H1 (cell line): ENCODE results near the gene HEXIM1. TPM values are rescaled to one million over a fixed set of nuclear protein-coding genes. Genes with fewer than 3 reads are reported as not detected.

ENCODE experiments used
- CTCF ChIA-PET: fragments of 300-600 bp; sonication (Branson Sonifier 250); formaldehyde crosslinking; loops from one replicate; lab custom pipeline; 2021; ENCODE audit not compliant: partially characterized antibody; lab: Charles Lee
- POLR2A ChIA-PET: fragments of 300-600 bp; sonication (Branson Sonifier 250); formaldehyde crosslinking; loops from one replicate; lab custom pipeline; 2021; ENCODE audit warnings: inconsistent platforms; ENCODE audit not compliant: partially characterized antibody; lab: Charles Lee
- DNase-seq, 2 experiments: peaks; one replicate each; pipeline versions ENCODE4 v3.0.0 to v3.0.0-alpha.2; 2010 to 2022; ENCODE audit warnings: low spot score in 2 of 2, low read depth in 1 of 2, mixed read lengths in 1 of 2
- FAIRE-seq: peaks from 2 replicates; lab custom pipeline; 2011; peaks lifted over from hg19 to GRCh38; lab: Jason Lieb, UNC
- H2AFZ ChIP-seq: 2 replicates; pipeline ENCODE4 v1.8.1; 2012; ENCODE audit warnings: low read length, inconsistent platforms
- H2AK5ac ChIP-seq: 2 replicates; pipeline ENCODE4 v1.6.1; 2013; ENCODE audit warnings: low read depth, low read length
- H2BK120ac ChIP-seq: replicated peaks from 2 replicates; pipeline ENCODE3; 2013; ENCODE audit warnings: low read depth, low read length, inconsistent platforms
- H2BK12ac ChIP-seq: 2 replicates; pipeline ENCODE4 v1.6.1; 2013; ENCODE audit warnings: low read depth, low read length
- H2BK15ac ChIP-seq: 2 replicates; pipeline ENCODE4 v1.6.1; 2013; ENCODE audit warnings: low read length
- H2BK20ac ChIP-seq: 2 replicates; pipeline ENCODE4 v1.6.1; 2013; ENCODE audit warnings: low read length
- H2BK5ac ChIP-seq: 2 replicates; pipeline ENCODE4 v1.6.1; 2013; ENCODE audit warnings: low read depth, low read length
- H3K14ac ChIP-seq: 2 replicates; pipeline ENCODE4 v1.6.1; 2013; ENCODE audit warnings: inconsistent platforms; ENCODE audit not compliant: insufficient read length
- H3K18ac ChIP-seq: 2 replicates; pipeline ENCODE4 v1.6.1; 2013; ENCODE audit warnings: low read length; ENCODE audit errors: extremely low read depth
- H3K23ac ChIP-seq: 2 replicates; pipeline ENCODE4 v1.6.1; 2013; ENCODE audit warnings: inconsistent platforms; ENCODE audit not compliant: insufficient read length
- H3K23me2 ChIP-seq: 2 replicates; pipeline ENCODE4 v1.6.1; 2013; ENCODE audit warnings: low read depth, low read length
- H3K27ac ChIP-seq: 2 replicates; pipeline ENCODE4 v1.6.1; 2011; ENCODE audit warnings: low read depth, low read length, inconsistent platforms
- H3K27me3 ChIP-seq, 4 experiments: replicated peaks in 1 of 4; 1 replicate in 1 of 4; 2 replicates in 3 of 4; pipeline versions ENCODE4 v1.6.1 to v1.8.1; 2011 to 2013; ENCODE audit warnings: low read length in 3 of 4, mild to moderate bottlenecking in 3 of 4, inconsistent platforms in 2 of 4, mixed read lengths in 2 of 4, moderate library complexity in 1 of 4; ENCODE audit not compliant: control insufficient read depth in 3 of 4, insufficient read depth in 3 of 4; ENCODE audit errors: extremely low read depth in 1 of 4
- H3K36me3 ChIP-seq, 4 experiments: 2 replicates each; pipeline versions ENCODE4 v1.6.1 to v1.8.1; 2011 to 2013; ENCODE audit warnings: mild to moderate bottlenecking in 4 of 4, low read length in 3 of 4, moderate library complexity in 2 of 4, control low read depth in 1 of 4, inconsistent platforms in 1 of 4; ENCODE audit not compliant: insufficient read depth in 4 of 4, control insufficient read depth in 2 of 4
- H3K4ac ChIP-seq: replicated peaks from 2 replicates; pipeline ENCODE3; 2013; ENCODE audit warnings: low read length, low read depth, mixed read lengths, inconsistent platforms; ENCODE audit not compliant: insufficient read length
- H3K4me1 ChIP-seq, 4 experiments: replicated peaks in 1 of 4; 1 replicate in 1 of 4; 2 replicates in 3 of 4; pipeline versions ENCODE4 v1.6.1 to v1.8.1; 2011 to 2013; ENCODE audit warnings: low read length in 3 of 4, inconsistent platforms in 2 of 4, mixed read lengths in 1 of 4; ENCODE audit not compliant: insufficient read depth in 4 of 4, control insufficient read depth in 3 of 4
- H3K4me2 ChIP-seq, 2 experiments: 2 replicates each; pipeline versions ENCODE4 v1.6.1 to v1.8.1; 2011 to 2013; ENCODE audit warnings: low read depth in 2 of 2, low read length in 2 of 2, control low read depth in 1 of 2, inconsistent platforms in 1 of 2, mild to moderate bottlenecking in 1 of 2; ENCODE audit not compliant: insufficient read depth in 1 of 2
- H3K4me3 ChIP-seq, 4 experiments: fragments of 200-600, 300-600 bp in 1 of 4; sonication (generic), shearing (Covaris generic), sonication (Bioruptor Twin) in 1 of 4; 2 replicates each; pipeline versions ENCODE4 v1.5.1 to v1.8.1; 2011 to 2016; ENCODE audit warnings: low read length in 4 of 4, low read depth in 3 of 4, control low read depth in 2 of 4, inconsistent platforms in 2 of 4, mild to moderate bottlenecking in 2 of 4, mixed read lengths in 1 of 4, moderate library complexity in 1 of 4; ENCODE audit not compliant: insufficient read depth in 2 of 4; ENCODE audit errors: extremely low read depth in 1 of 4
- H3K56ac ChIP-seq: replicated peaks from 2 replicates; pipeline ENCODE3; 2013; ENCODE audit warnings: low read depth, mild to moderate bottlenecking, mixed read lengths, low read length, inconsistent platforms; ENCODE audit not compliant: insufficient read length
- H3K79me1 ChIP-seq: 2 replicates; pipeline ENCODE4 v1.6.1; 2013; ENCODE audit warnings: low read depth, low read length, control low read depth
- H3K79me2 ChIP-seq, 2 experiments: 2 replicates each; pipeline versions ENCODE4 v1.6.1 to v1.8.1; 2012 to 2013; ENCODE audit warnings: low read length in 2 of 2, mild to moderate bottlenecking in 2 of 2, inconsistent platforms in 1 of 2; ENCODE audit not compliant: insufficient read depth in 2 of 2, control insufficient read depth in 1 of 2
- H3K9ac ChIP-seq, 4 experiments: replicated peaks in 1 of 4; 1 replicate in 1 of 4; 2 replicates in 3 of 4; pipeline versions ENCODE4 v1.6.1 to v1.8.1; 2011 to 2013; ENCODE audit warnings: low read depth in 3 of 4, low read length in 3 of 4, control low read depth in 2 of 4, mild to moderate bottlenecking in 2 of 4, moderate library complexity in 2 of 4, inconsistent platforms in 1 of 4; ENCODE audit errors: extremely low read depth in 1 of 4
- H3K9me3 ChIP-seq, 2 experiments: 2 replicates each; pipeline versions ENCODE4 v1.6.1 to v1.8.1; 2012 to 2013; ENCODE audit warnings: mild to moderate bottlenecking in 2 of 2, moderate library complexity in 2 of 2, control low read depth in 1 of 2, inconsistent platforms in 1 of 2, low read depth in 1 of 2, low read length in 1 of 2, mixed read lengths in 1 of 2; ENCODE audit not compliant: insufficient read depth in 2 of 2
- H4K20me1 ChIP-seq, 2 experiments: replicated peaks in 1 of 2; 2 replicates each; pipeline versions ENCODE3 to v1.8.1; 2011 to 2013; ENCODE audit warnings: inconsistent platforms in 2 of 2, low read length in 2 of 2, mild to moderate bottlenecking in 1 of 2; ENCODE audit not compliant: insufficient read depth in 2 of 2, control insufficient read depth in 1 of 2
- H4K5ac ChIP-seq: 2 replicates; pipeline ENCODE4 v1.6.1; 2013; ENCODE audit warnings: low read length, low read depth, mixed read lengths, inconsistent platforms; ENCODE audit not compliant: insufficient read length
- H4K8ac ChIP-seq: 2 replicates; pipeline ENCODE4 v1.8.0; 2013; ENCODE audit warnings: mild to moderate bottlenecking, moderate library complexity, low read length, inconsistent platforms; ENCODE audit not compliant: insufficient read depth; ENCODE audit errors: extremely low read depth
- H4K91ac ChIP-seq: replicated peaks from 2 replicates; pipeline ENCODE3; 2013; ENCODE audit warnings: low read length, mixed read lengths, inconsistent platforms; ENCODE audit not compliant: insufficient read length
- CBX8 ChIP-seq: fragments of 300-800, 300-1000 bp; sonication (generic); IDR thresholded peaks from 2 replicates; pipeline ENCODE4 v1.7.1; 2016; ENCODE audit warnings: low read depth, low read length, borderline replicate concordance
- WGBS, 2 experiments: shearing (Covaris generic) in 1 of 2; methylation state at CpG; one replicate each; pipeline versions ENCODE4 v1.1.6 to v1.1.7; 2013 to 2015; ENCODE audit warnings: low lambda C conversion rate in 2 of 2, mixed read lengths in 2 of 2, inconsistent platforms in 1 of 2, low coverage in 1 of 2, missing lambda C conversion rate in 1 of 2; ENCODE audit not compliant: insufficient replicate concordance in 2 of 2, insufficient coverage in 1 of 2, insufficient read length in 1 of 2; ENCODE audit errors: extremely low coverage in 1 of 2, missing lambda C conversion rate in 1 of 2; 5-methylcytosine and 5-hydroxymethylcytosine counted together
- polyA plus RNA-seq, 7 experiments: library from polyadenylated mRNA; depleted of rRNA in 3 of 7; stranded (reverse) in 5 of 7; unstranded in 2 of 7; fragments of >200 nt in 5 of 7; fragments of 200-250 nt in 2 of 7; gene quantifications; 1 replicate in 5 of 7; 2 replicates in 1 of 7; 4 replicates in 1 of 7; pipeline versions ENCODE4 v1.2.1 to v1.2.3, GENCODE V29; 2011 to 2013; ENCODE audit warnings: missing spikeins in 2 of 7, mixed read lengths in 2 of 7
- total RNA-seq: library from RNA; stranded (reverse); fragmentation: NEBNext Ultra II Directional; extraction: Animal tissue kit (Norgen Biotek cat#: 25700); gene quantifications from 2 replicates; pipeline ENCODE4 v1.2.1, GENCODE V29; 2021

Gene HEXIM1
- total and polyA plus RNA-seq, 2 of the 8 experiments (the other 6 are each of a cell fraction or from before 2014, with no cell fraction given) = 9.1 to 38.3 TPM

DNA sequence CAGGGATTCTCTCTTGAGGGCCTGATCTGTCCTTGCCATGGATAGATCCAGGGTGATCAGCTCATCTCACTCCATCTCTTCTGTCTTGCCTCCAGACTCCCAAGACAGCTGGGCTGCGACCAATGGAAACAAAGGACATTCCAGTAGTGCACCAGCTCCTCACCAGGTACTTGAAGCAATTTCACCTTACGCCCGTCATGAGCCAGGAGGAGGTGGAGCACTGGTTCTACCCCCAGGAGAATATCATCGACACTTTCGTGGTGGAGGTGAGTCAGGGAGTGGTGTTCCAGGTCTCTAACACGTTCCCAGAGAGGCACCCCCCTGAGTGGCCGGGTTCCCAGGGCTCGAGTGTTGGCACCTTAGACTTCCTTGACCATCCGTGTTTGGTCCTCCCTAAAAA lies 45.4 kb upstream of the HEXIM1 start:
- CTCF ChIA-PET = interaction anchor here (1.0 to 8.1 kb wide), 4 partner anchors 16 to 182 kb away, joined by 3 to 50 read pairs (median 3); partner anchors contain the start of gene ACBD4
- no peak for FAIRE-seq

More for the DNA sequence above, 45.4 kb upstream of the HEXIM1 start:
- no peak overlapping the region for H2BK15ac ChIP-seq
- no peak overlapping the region for H3K4me3 ChIP-seq
- no peaks in the 10 kb centered on the region for H3K9me3 ChIP-seq
- no peak overlapping the region for H3K4ac ChIP-seq
- H3K27ac ChIP-seq = no peak overlapping the region
- no peak overlapping the region for H3K23ac ChIP-seq
- no peaks in the 10 kb centered on the region; a peak in 1 of 7 replicates for H3K4me1 ChIP-seq
- WGBS, 2 experiments = 91% methylated on average over 9 of the region's 9 CpGs; no CpG with 5 or more reads in 1 of the 2 experiments
- H2BK120ac ChIP-seq = no peak overlapping the region
- no peak overlapping the region for H2BK12ac ChIP-seq
- DNase-seq = no peak
- no peaks in the 10 kb centered on the region; the same call in 1 of the 2 replicates for H3K79me1 ChIP-seq
- no peak overlapping the region for H4K8ac ChIP-seq
- H4K91ac ChIP-seq = no peak overlapping the region
- no peaks in the 10 kb centered on the region for H3K79me2 ChIP-seq
- peaks cover 3 to 8% of the 10 kb centered on the region in 2 experiments for H4K20me1 ChIP-seq
- POLR2A ChIA-PET = interaction anchor here (1.0 to 1.7 kb wide), 3 partner anchors 9 to 46 kb away, joined by 3 to 6 read pairs (median 3); partner anchors contain the start of gene HEXIM1
- H2BK5ac ChIP-seq = no peak overlapping the region
- peaks cover 43 to 72% (median 63%) of the 10 kb centered on the region in 4 experiments for H3K36me3 ChIP-seq
- H3K14ac ChIP-seq = no peak overlapping the region
- no peak overlapping the region for H3K18ac ChIP-seq
- no peak for TF ChIP-seq CBX8
- no peak overlapping the region for H2AFZ ChIP-seq
- no peaks in the 10 kb centered on the region for H3K23me2 ChIP-seq
- H3K9ac ChIP-seq = no peak overlapping the region
- no peak overlapping the region for H4K5ac ChIP-seq
- no peak overlapping the region for H3K56ac ChIP-seq
- no peak overlapping the region for H2AK5ac ChIP-seq
- no peaks in the 10 kb centered on the region for H3K27me3 ChIP-seq
- H3K4me2 ChIP-seq = no peak overlapping the region
- H2BK20ac ChIP-seq = no peak overlapping the region
